GM10266 (cell line): ENCODE results near the gene PRKCQ.

Experiments
- DNase-seq: peaks from one replicate; pipeline ENCODE4 v3.0.0; 2012; ENCODE audit errors: extremely low spot score
- CTCF ChIP-seq: IDR thresholded peaks from 2 replicates; pipeline ENCODE4 v1.5.1; 2012; ENCODE audit warnings: mild to moderate bottlenecking, low read depth; ENCODE audit not compliant: control insufficient read depth, insufficient read depth; ENCODE audit errors: missing control alignments

The PRKCQ gene

GRCh38 chr10:6402960-6403359, 177.1 kb downstream of the PRKCQ start:
- no peak for TF ChIP-seq CTCF
- no peak for DNase-seq

GRCh38 chr10:6402349-6402709, 177.7 kb downstream of the PRKCQ start:
- DNase-seq, result no peak
- no peak for TF ChIP-seq CTCF

GRCh38 chr10:6401558-6402348, 178.3 kb downstream of the PRKCQ start:
- peak; percentile 79 for DNase-seq
- TF ChIP-seq CTCF, result peak; percentile 84

DNA sequence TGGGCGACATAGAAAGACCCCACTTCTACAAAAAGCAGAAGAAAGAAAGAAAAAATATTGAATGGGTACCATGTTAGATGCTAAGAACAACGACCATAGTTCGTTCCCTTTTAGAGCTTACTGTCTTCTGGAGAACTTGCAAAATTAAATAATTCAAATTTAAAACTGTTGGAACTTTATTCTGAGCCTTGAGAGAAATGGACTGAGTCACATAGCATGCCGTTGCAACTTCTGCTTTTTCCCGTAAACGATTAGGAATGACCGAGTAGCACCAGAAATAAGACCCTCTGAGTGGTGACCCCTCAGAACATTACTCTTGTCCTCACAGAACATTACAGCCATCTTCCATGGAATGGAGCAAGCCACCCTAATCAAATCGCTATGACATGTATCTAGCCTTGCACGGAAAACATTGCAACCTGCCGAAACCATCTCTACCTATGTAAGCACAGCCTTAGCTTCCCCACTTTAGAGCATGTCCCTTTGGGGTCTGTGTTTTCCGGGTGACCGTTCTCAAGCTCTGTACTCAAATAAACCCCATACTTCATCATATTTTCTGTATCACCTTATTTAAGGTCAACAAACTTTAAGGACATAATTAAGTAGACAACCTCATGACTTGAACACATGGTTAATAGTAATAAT, 179.1 kb downstream of the PRKCQ start:
- no peak for TF ChIP-seq CTCF
- DNase-seq, result no peak

DNA sequence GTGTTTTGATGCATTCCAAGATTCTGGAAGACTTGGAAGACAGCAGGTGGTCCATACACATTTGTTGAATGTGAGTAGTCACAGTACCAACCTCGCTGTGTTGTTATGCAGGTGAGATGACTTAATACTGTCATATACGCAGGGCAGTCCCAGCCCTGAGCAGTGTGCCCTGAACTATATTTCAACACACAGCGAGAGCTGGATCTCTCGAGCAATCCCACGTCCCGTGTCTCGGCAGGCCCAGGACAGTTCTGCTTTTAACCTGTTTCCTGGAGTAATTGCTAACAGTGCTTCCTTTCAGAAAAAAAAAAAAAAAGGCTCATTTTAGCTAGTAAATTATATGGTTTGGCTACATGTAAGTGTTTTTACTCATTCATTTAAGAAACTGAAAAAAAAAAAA, 179.7 kb downstream of the PRKCQ start:
- TF ChIP-seq CTCF, result no peak
- no peak for DNase-seq

DNA sequence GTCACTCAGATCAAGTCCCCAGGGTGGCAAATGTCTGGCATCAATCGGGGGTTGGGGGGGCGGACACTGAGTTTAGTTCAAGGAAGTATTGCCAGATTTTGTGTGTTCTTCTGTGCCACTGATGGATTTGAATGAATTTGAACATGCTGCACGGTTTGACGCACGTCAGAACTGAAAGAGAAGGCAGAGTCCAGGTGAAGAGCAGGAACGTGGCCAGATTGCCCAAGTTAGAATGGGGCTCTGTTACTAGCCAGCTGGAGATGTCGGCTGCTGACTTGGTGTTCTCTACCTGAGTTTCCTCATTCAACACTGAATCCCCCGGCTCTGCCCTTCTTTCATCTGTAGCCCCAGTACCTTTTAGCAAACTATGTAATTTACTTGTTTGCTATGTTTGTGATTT, 180.2 kb downstream of the PRKCQ start:
- no peak for TF ChIP-seq CTCF
- DNase-seq, result no peak

- no peak for DNase-seq
- no peak for TF ChIP-seq CTCF
Observed at GRCh38 chr10:6399231-6399741, 180.8 kb downstream of the PRKCQ start.
